K562 (cell line): ENCODE results near the gene SALL3. TPM values are rescaled to one million over a fixed set of nuclear protein-coding genes. Genes with fewer than 3 reads are reported as not detected.

Experiments used
- C11orf30 ChIP-seq: fragments of 450-650 bp; IDR thresholded peaks from 2 replicates; pipeline ENCODE4 v1.6.1; 2016; ENCODE audit warnings: low read depth, mild to moderate bottlenecking
- CBX8 ChIP-seq: fragments of 200-600 bp; sonication (generic); IDR thresholded peaks from 2 replicates; pipeline ENCODE4 v1.6.1; 2012; ENCODE audit warnings: borderline replicate concordance, mixed run types, low read depth, mild to moderate bottlenecking, moderate library complexity, mixed read lengths, low read length, control low read depth, inconsistent platforms; ENCODE audit not compliant: poor library complexity, severe bottlenecking; ENCODE audit errors: extremely low read depth
- CCNT2 ChIP-seq: IDR thresholded peaks from 2 replicates; pipeline ENCODE4 v1.6.1; 2011; ENCODE audit warnings: borderline replicate concordance, low read depth, mild to moderate bottlenecking, moderate library complexity, mixed read lengths, low read length; ENCODE audit not compliant: insufficient read length; ENCODE audit errors: extremely low read depth
- EP400 ChIP-seq: fragments of 450-650 bp; IDR thresholded peaks from 2 replicates; pipeline ENCODE4 v1.6.1; 2017; ENCODE audit warnings: antibody characterized with exemption, mild to moderate bottlenecking, moderate library complexity
- KDM2B ChIP-seq: fragments of 250-450 bp; sonication (Bioruptor Pico); IDR thresholded peaks from 2 replicates; pipeline ENCODE4 v1.8.0; 2021; ENCODE audit warnings: mild to moderate bottlenecking, moderate library complexity
- KLF1 ChIP-seq: fragments of 450-650 bp; IDR thresholded peaks from 2 replicates; pipeline ENCODE4 v1.6.1; 2016; ENCODE audit warnings: missing genetic modification characterization, missing compliant biosample characterization
- MAFF ChIP-seq: IDR thresholded peaks from 2 replicates; pipeline ENCODE4 v1.6.1; 2012; ENCODE audit warnings: low read length, improper control_type of control experiment
- MTA3 ChIP-seq: fragments of 450-650 bp; formaldehyde crosslinking; IDR thresholded peaks from 2 replicates; pipeline ENCODE4 v1.6.1; 2017; ENCODE audit warnings: mild to moderate bottlenecking, borderline replicate concordance
- TFAM ChIP-seq: fragments of 250-450 bp; sonication (Bioruptor Pico); conservative IDR thresholded peaks from 2 replicates; pipeline ENCODE4 v1.5.0; 2021; ENCODE audit warnings: mild to moderate bottlenecking, moderate library complexity
- ZEB2 ChIP-seq: fragments of 450-650 bp; IDR thresholded peaks from 2 replicates; pipeline ENCODE4 v1.6.1; 2016
- polyA plus RNA-seq, 8 experiments: library from polyadenylated mRNA; depleted of rRNA in 4 of 8; stranded (reverse) in 5 of 8; unstranded in 3 of 8; fragments of >200 nt; fragmentation: Nextera tagmentation in 2 of 8; fragmentation: Illumina TruSeq in 1 of 8; extraction: Ambion mirVana in 2 of 8; extraction: Trizol in 1 of 8; gene quantifications; 2 replicates each; pipeline versions ENCODE4 v1.2.1 to v1.2.3, GENCODE V29; 2011 to 2014; ENCODE audit warnings: inconsistent platforms in 1 of 8, missing spikeins in 1 of 8
- total RNA-seq, 7 experiments: library from RNA; depleted of rRNA in 6 of 7; stranded (reverse); fragments of >200 nt in 6 of 7; fragmentation: Illumina TruSeq in 2 of 7; extraction: Trizol in 2 of 7; gene quantifications; 2 replicates each; pipeline versions ENCODE4 v1.2.1 to v1.2.3, GENCODE V29; 2011 to 2021; ENCODE audit warnings: low replicate concordance in 1 of 7
- TF ChIP-seq, protein P1 (sequence below): fragments of 450-650 bp; IDR thresholded peaks from 2 replicates; pipeline ENCODE4 v1.6.1; 2016; ENCODE audit warnings: mild to moderate bottlenecking, moderate library complexity

The SALL3 gene
- total and polyA plus RNA-seq, 9 of the 15 experiments (the other 6 are each of a cell fraction or from before 2014, with no cell fraction given), result not detected

DNA sequence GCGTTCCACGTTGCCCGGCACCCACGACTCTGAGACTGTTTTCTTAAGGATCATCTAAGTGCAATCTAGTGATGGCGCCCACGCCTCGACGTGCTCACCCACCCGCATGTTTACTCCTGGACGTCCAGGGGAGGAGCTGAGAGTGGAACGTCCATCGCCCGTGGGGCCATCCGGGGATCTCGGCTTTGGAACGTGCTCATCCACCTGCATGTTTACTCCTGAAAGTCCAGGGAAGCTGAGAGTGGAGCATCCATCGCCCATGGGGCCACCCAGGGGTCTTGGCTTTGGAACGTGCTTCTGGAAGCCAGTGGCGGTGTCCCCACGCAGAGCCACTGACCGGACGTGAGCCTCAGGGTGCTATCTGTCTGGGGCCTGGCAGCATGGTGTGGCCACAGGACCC, 45.6 kb upstream of the SALL3 start (continued):
- TF ChIP-seq, protein P1, sequence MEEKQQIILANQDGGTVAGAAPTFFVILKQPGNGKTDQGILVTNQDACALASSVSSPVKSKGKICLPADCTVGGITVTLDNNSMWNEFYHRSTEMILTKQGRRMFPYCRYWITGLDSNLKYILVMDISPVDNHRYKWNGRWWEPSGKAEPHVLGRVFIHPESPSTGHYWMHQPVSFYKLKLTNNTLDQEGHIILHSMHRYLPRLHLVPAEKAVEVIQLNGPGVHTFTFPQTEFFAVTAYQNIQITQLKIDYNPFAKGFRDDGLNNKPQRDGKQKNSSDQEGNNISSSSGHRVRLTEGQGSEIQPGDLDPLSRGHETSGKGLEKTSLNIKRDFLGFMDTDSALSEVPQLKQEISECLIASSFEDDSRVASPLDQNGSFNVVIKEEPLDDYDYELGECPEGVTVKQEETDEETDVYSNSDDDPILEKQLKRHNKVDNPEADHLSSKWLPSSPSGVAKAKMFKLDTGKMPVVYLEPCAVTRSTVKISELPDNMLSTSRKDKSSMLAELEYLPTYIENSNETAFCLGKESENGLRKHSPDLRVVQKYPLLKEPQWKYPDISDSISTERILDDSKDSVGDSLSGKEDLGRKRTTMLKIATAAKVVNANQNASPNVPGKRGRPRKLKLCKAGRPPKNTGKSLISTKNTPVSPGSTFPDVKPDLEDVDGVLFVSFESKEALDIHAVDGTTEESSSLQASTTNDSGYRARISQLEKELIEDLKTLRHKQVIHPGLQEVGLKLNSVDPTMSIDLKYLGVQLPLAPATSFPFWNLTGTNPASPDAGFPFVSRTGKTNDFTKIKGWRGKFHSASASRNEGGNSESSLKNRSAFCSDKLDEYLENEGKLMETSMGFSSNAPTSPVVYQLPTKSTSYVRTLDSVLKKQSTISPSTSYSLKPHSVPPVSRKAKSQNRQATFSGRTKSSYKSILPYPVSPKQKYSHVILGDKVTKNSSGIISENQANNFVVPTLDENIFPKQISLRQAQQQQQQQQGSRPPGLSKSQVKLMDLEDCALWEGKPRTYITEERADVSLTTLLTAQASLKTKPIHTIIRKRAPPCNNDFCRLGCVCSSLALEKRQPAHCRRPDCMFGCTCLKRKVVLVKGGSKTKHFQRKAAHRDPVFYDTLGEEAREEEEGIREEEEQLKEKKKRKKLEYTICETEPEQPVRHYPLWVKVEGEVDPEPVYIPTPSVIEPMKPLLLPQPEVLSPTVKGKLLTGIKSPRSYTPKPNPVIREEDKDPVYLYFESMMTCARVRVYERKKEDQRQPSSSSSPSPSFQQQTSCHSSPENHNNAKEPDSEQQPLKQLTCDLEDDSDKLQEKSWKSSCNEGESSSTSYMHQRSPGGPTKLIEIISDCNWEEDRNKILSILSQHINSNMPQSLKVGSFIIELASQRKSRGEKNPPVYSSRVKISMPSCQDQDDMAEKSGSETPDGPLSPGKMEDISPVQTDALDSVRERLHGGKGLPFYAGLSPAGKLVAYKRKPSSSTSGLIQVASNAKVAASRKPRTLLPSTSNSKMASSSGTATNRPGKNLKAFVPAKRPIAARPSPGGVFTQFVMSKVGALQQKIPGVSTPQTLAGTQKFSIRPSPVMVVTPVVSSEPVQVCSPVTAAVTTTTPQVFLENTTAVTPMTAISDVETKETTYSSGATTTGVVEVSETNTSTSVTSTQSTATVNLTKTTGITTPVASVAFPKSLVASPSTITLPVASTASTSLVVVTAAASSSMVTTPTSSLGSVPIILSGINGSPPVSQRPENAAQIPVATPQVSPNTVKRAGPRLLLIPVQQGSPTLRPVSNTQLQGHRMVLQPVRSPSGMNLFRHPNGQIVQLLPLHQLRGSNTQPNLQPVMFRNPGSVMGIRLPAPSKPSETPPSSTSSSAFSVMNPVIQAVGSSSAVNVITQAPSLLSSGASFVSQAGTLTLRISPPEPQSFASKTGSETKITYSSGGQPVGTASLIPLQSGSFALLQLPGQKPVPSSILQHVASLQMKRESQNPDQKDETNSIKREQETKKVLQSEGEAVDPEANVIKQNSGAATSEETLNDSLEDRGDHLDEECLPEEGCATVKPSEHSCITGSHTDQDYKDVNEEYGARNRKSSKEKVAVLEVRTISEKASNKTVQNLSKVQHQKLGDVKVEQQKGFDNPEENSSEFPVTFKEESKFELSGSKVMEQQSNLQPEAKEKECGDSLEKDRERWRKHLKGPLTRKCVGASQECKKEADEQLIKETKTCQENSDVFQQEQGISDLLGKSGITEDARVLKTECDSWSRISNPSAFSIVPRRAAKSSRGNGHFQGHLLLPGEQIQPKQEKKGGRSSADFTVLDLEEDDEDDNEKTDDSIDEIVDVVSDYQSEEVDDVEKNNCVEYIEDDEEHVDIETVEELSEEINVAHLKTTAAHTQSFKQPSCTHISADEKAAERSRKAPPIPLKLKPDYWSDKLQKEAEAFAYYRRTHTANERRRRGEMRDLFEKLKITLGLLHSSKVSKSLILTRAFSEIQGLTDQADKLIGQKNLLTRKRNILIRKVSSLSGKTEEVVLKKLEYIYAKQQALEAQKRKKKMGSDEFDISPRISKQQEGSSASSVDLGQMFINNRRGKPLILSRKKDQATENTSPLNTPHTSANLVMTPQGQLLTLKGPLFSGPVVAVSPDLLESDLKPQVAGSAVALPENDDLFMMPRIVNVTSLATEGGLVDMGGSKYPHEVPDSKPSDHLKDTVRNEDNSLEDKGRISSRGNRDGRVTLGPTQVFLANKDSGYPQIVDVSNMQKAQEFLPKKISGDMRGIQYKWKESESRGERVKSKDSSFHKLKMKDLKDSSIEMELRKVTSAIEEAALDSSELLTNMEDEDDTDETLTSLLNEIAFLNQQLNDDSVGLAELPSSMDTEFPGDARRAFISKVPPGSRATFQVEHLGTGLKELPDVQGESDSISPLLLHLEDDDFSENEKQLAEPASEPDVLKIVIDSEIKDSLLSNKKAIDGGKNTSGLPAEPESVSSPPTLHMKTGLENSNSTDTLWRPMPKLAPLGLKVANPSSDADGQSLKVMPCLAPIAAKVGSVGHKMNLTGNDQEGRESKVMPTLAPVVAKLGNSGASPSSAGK, result no peak
- TF ChIP-seq CCNT2, result no peak
- no peak for TF ChIP-seq KDM2B (CRISPR knock-in tag)
- no peak for TF ChIP-seq CBX8
- TF ChIP-seq EP400, result no peak
- no peak for TF ChIP-seq TFAM (CRISPR knock-in tag)
- no peak for TF ChIP-seq C11orf30
- no peak for TF ChIP-seq KLF1 (tag)
- no peak for TF ChIP-seq ZEB2
- no peak for TF ChIP-seq MTA3
- no peak for TF ChIP-seq MAFF
